Parathyroid adenoma (tissue), 2 donors: ENCODE data around the gene GPR142.

Experiments
- H2AFZ ChIP-seq: fragments of 300-600 bp; sonication (generic); one replicate; pipeline ENCODE4 v1.7.0; 2017; ENCODE audit warnings: antibody characterized with exemption, mild to moderate bottlenecking
- H3K27ac ChIP-seq: fragments of 300-600 bp; sonication (generic); one replicate; pipeline ENCODE4 v1.7.0; 2017
- H3K27me3 ChIP-seq: fragments of 300-600 bp; sonication (generic); one replicate; pipeline ENCODE4 v1.7.0; 2017; ENCODE audit warnings: low read length; ENCODE audit not compliant: control insufficient read depth, insufficient read depth
- H3K36me3 ChIP-seq: fragments of 300-600 bp; sonication (generic); one replicate; pipeline ENCODE4 v1.7.0; 2017; ENCODE audit warnings: low read length; ENCODE audit not compliant: control insufficient read depth, insufficient read depth
- H3K4me1 ChIP-seq: fragments of 300-600 bp; sonication (generic); one replicate; pipeline ENCODE4 v1.7.0; 2017; ENCODE audit warnings: control low read depth
- H3K4me2 ChIP-seq: fragments of 300-600 bp; sonication (generic); one replicate; pipeline ENCODE4 v1.7.0; 2017; ENCODE audit warnings: low read length
- H3K4me3 ChIP-seq: fragments of 300-600 bp; sonication (generic); one replicate; pipeline ENCODE4 v1.7.0; 2017; ENCODE audit warnings: low read depth, low read length
- H3K79me2 ChIP-seq: fragments of 300-600 bp; sonication (generic); one replicate; pipeline ENCODE4 v1.7.0; 2017; ENCODE audit warnings: control low read depth
- H3K9ac ChIP-seq: fragments of 300-600 bp; sonication (generic); one replicate; pipeline ENCODE4 v1.7.0; 2017; ENCODE audit warnings: mild to moderate bottlenecking
- H3K9me3 ChIP-seq: fragments of 300-600 bp; sonication (generic); one replicate; pipeline ENCODE4 v1.7.0; 2017; ENCODE audit warnings: low read length; ENCODE audit not compliant: control insufficient read depth
- TF ChIP-seq, protein P1 (sequence below): fragments of 300-600 bp; sonication (generic); IDR thresholded peaks from one replicate; pipeline ENCODE4 v1.7.0; 2017; ENCODE audit warnings: antibody characterized with exemption, mild to moderate bottlenecking
- donor health status: primary hyperparathyroidism.

GPR142 gene

DNA sequence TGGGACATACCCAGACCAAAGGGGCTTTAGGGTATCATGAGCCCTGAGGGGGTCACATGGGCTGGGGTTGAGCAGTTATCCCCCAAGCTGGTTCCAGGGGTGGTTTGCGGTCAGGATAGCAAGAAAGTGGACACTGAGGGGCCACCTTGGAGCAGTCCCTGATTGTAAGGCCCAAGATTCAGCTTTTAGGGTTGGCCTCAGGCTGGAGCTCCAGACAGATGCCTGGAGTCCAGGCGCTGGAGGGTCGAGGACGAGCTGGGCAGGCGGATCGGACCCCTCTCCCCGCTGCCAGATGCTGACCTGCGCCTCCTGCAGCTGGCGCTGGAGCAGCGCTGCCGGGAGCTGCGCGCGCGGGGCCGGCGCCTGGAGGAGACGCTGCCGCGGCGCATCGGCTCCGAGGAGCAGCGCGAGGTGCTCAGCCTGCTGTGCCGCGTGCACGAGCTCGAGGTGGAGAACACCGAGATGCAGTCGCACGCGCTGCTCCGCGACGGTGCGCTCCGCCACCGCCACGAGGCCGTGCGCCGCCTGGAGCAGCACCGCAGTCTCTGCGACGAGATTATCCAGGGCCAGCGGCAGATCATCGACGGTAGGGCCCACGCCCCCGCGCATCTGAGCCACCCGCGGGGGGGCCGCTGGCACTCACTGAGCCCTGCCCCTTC, 15.6 kb upstream of the GPR142 start:
- Histone ChIP-seq H3K4me3 (no peak overlapping the region), H3K36me3 (no peaks in the 10 kb centered on the region), H3K4me2 (no peak overlapping the region), H3K9me3 (no peaks in the 10 kb centered on the region), H3K27me3 (no peaks in the 10 kb centered on the region), H3K9ac (no peak overlapping the region), H3K79me2 (no peaks in the 10 kb centered on the region), H2AFZ (no peak overlapping the region), H3K27ac (no peak overlapping the region), H3K4me1 (no peaks in the 10 kb centered on the region)
- TF ChIP-seq, protein P1, sequence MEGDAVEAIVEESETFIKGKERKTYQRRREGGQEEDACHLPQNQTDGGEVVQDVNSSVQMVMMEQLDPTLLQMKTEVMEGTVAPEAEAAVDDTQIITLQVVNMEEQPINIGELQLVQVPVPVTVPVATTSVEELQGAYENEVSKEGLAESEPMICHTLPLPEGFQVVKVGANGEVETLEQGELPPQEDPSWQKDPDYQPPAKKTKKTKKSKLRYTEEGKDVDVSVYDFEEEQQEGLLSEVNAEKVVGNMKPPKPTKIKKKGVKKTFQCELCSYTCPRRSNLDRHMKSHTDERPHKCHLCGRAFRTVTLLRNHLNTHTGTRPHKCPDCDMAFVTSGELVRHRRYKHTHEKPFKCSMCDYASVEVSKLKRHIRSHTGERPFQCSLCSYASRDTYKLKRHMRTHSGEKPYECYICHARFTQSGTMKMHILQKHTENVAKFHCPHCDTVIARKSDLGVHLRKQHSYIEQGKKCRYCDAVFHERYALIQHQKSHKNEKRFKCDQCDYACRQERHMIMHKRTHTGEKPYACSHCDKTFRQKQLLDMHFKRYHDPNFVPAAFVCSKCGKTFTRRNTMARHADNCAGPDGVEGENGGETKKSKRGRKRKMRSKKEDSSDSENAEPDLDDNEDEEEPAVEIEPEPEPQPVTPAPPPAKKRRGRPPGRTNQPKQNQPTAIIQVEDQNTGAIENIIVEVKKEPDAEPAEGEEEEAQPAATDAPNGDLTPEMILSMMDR, result no peak

DNA sequence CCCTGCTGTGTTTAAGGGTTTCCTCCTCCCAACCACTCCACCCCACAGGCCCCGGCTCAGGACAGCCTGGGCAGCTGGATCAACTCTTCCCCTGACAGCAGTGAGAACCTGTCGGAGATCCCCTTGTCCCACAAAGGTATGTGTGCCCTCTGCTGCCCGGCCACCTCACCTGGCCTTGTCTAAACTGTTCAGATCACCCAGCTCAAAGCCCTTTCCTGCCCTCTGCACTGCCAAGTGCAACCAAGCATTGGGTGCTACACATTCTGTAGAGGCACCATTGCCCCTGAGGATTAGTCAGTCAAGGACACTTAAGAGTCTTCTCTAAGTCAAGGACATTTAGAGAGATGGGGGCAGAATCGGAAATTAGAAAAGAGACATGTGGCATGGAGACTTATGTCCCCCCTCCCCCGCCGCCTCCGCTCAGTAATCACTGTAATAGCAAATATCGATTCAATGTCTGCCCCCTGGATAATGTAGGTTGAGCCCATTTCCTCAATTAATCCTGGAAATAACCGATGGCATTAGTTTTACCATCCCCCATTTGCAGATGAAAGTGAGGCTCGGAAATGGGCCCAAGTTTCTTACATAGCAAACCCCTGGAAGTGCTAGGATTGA, 13.8 kb upstream of the GPR142 start:
- TF ChIP-seq, protein P1, result no peak
- Histone ChIP-seq H3K79me2 (no peaks in the 10 kb centered on the region), H3K36me3 (no peaks in the 10 kb centered on the region), H3K4me3 (no peak overlapping the region), H3K4me2 (no peak overlapping the region), H3K27me3 (no peaks in the 10 kb centered on the region), H3K4me1 (no peaks in the 10 kb centered on the region), H3K9ac (no peak overlapping the region), H2AFZ (no peak overlapping the region), H3K9me3 (no peaks in the 10 kb centered on the region), H3K27ac (no peak overlapping the region)

DNA sequence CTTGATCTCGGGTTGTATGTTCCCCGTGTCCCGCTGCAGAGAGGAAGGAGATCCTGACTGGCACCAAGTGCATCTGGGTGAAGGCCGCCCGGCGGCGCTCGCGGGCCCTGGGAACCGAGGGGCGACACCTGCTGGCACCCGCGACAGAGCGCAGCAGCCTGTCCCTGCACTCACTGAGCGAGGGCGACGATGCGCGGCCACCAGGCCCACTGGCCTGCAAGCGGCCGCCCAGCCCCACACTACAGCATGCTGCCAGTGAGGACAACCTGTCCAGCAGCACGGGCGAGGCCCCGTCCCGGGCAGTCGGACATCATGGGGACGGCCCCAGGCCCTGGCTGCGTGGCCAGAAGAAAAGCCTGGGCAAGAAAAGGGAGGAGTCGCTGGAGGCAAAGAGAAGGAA, 13.2 kb upstream of the GPR142 start:
- Histone ChIP-seq H3K79me2 (no peaks in the 10 kb centered on the region), H3K36me3 (no peaks in the 10 kb centered on the region), H3K4me2 (no peak overlapping the region), H3K4me1 (no peaks in the 10 kb centered on the region), H2AFZ (no peak overlapping the region), H3K4me3 (no peak overlapping the region), H3K9ac (no peak overlapping the region), H3K9me3 (no peaks in the 10 kb centered on the region), H3K27ac (no peak overlapping the region), H3K27me3 (no peaks in the 10 kb centered on the region)
- TF ChIP-seq, protein P1, result peak; percentile 27

DNA sequence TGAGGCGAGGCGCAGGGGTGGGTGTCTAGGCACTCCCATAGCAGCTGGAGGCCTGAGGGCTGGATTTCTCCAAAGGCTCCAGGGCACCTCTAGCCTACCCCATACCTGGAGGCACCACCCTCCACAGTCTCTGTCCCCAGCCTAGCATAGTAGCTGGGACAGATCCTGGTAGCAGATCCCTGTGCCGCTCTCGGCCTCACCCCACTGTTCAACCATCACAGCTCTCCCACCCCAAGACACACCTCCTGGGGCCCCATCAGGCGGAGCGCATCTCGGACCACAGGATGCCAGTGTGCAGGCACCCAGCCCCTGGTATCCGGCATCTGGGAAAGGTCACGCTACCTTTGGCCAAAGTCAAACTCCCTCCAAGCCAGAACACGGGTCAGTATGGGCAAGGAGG, 12.7 kb upstream of the GPR142 start:
- TF ChIP-seq, protein P1, result no peak
- H2AFZ ChIP-seq, result no peak overlapping the region
- no peak overlapping the region for H3K9ac ChIP-seq
- no peak overlapping the region for H3K27ac ChIP-seq
- no peak overlapping the region for H3K4me2 ChIP-seq
- no peaks in the 10 kb centered on the region for H3K9me3 ChIP-seq
- H3K79me2 ChIP-seq, result no peaks in the 10 kb centered on the region
- no peaks in the 10 kb centered on the region for H3K4me1 ChIP-seq
- no peaks in the 10 kb centered on the region for H3K36me3 ChIP-seq
- H3K27me3 ChIP-seq, result no peaks in the 10 kb centered on the region
- H3K4me3 ChIP-seq, result no peak overlapping the region

DNA sequence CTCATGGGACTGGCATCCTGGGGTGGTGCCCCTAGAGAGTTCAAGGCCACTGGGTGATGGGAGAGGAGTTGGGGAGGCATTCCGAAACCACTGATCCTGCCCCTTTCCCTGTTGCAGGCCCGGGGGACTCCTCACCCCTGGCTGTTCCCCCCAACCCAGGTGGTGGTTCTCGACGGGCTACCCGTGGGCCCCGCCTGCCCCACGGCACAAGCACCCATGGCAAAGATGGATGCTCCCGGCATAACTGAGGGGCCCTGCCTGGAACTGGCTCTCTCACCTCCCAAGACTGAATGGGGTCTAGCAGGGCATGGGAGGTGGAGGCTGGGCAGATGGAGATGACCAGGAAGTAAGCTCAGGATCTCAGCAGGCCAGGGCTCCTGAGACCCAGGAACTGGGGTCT, 12.2 kb upstream of the GPR142 start:
- H3K27me3 ChIP-seq, result no peaks in the 10 kb centered on the region
- no peak overlapping the region for H3K4me2 ChIP-seq

More for the DNA sequence above, 12.2 kb upstream of the GPR142 start:
- no peaks in the 10 kb centered on the region for H3K4me1 ChIP-seq
- H3K36me3 ChIP-seq, result no peaks in the 10 kb centered on the region
- no peak overlapping the region for H2AFZ ChIP-seq
- no peaks in the 10 kb centered on the region for H3K79me2 ChIP-seq
- TF ChIP-seq, protein P1, result no peak
- no peak overlapping the region for H3K4me3 ChIP-seq
- no peak overlapping the region for H3K27ac ChIP-seq
- H3K9ac ChIP-seq, result no peak overlapping the region
- H3K9me3 ChIP-seq, result no peaks in the 10 kb centered on the region
